HG03139 (cell line): ENCODE measurements around the gene TEX51.

Experiments used
- ATAC-seq: cut with Tn5 transposase; IDR thresholded peaks from one replicate; pipeline ENCODE4 v1.9.1; 2021; ENCODE audit not compliant: unreplicated experiment

TEX51 gene

GRCh38 chr2:126911111-126911796, 12.6 kb downstream of the TEX51 start:
- no peak for ATAC-seq

DNA sequence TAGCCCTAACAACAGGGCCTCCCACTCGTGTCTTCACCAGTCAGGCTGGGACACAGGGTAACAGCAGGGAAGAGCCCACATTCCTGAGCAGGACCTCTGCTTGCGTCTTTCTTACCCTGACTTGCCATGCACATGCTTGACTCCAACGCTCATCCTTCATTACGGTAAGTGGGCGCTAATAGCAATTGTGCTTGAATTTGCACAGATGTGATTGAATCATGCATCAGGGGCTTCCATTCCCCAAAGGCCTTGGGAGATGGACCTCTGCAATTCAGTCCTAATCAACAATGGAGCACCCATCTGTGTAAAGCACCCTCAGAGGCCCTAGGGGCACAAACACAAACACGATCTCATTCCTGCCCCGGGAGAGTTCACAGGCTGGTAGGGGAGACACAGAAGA, 13.5 kb downstream of the TEX51 start:
- no peak for ATAC-seq

DNA sequence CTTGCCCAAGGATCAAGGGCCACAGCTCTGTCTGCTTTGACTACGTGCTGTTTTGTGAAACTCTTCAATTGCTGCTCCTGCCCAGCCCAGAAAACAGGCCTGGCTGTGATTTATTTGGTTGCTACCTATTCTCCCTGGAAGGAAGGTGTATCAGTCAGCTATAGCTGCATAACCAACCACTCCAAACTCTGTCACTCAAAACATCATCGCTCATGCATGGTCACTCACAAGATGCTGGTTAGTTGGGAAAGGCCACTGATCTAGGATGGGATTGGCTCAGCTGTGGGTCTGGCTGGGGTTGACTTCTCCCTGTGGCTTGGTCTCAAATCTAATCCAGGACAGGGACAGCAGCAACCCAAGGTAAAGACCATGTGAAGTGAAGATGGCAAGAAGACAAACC, 14.6 kb downstream of the TEX51 start:
- ATAC-seq, result no peak

- no peak for ATAC-seq
Observed at GRCh38 chr2:126913881-126914615, 15.4 kb downstream of the TEX51 start.

- ATAC-seq, result no peak
Observed at GRCh38 chr2:126914811-126915500, 16.3 kb downstream of the TEX51 start.

- no peak for ATAC-seq
Observed at GRCh38 chr2:126915903-126916302, 17.2 kb downstream of the TEX51 start.

- no peak for ATAC-seq
Observed at GRCh38 chr2:126916744-126917143, 18.1 kb downstream of the TEX51 start.

GRCh38 chr2:126921066-126921465, 22.4 kb downstream of the TEX51 start:
- ATAC-seq, result no peak

GRCh38 chr2:126930970-126931590, 32.4 kb downstream of the TEX51 start:
- ATAC-seq, result no peak

- no peak for ATAC-seq
Observed at GRCh38 chr2:126932529-126932928, 33.8 kb downstream of the TEX51 start.

- ATAC-seq, result no peak
Observed at GRCh38 chr2:126932966-126933710, 34.4 kb downstream of the TEX51 start.

DNA sequence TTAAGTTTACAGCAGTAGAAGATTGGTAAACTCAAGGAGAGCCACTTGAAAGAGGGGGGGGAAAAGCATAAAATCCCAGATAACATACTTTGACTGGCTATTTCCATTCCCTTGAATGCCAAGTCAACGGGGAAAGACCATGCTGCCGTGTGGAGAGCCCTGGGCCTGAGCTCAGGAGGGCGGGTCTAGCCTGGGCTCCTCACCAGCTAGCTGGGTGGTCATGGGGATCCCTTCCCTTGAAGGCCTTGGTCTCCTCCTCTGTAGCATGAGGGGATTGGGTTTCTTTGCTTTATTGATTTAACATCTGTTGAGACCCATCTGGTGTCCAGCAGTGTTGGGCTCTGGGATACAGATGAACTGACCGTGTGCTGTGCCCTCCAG, 35.0 kb downstream of the TEX51 start:
- ATAC-seq, result no peak

DNA sequence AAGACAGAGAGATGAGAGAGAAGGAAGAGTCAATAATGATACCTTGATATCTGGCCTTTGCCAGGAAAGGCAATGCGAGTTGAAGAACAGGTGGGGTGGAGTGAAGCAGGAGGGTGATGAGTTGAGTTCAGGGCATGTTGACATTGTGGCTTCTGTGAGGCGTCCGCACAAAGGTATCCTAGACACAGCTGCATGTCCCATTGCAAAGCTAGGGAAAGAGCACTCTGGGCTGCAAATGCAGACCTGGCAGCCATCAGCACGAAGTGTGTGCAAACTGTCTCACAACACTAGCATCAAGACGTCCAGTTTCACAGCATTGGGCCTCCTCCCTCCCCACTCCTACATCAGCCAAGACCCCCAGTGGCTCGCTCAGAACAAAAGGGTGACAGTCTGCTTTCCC, 36.1 kb downstream of the TEX51 start:
- ATAC-seq, result no peak

DNA sequence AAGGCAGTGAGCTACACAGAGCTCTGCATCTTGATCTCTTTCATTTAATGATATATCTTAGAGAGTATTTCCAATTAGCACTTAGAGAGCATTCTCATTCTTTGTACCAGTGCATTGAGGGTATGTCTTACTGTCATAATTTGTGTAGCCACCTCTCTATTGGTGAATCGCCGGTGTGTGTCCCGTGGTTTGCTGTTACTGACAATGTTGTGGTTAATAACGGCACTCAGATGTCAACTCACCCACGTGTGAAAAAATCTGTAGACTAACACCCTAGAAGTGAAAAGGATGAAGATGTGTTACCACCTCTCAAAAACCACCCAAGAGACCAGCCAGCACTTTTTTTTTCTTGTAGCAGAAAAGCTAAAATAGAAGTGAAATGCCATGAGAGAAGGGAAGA, 37.1 kb downstream of the TEX51 start:
- no peak for ATAC-seq

- no peak for ATAC-seq
Observed at GRCh38 chr2:126936219-126936723, 37.6 kb downstream of the TEX51 start.

DNA sequence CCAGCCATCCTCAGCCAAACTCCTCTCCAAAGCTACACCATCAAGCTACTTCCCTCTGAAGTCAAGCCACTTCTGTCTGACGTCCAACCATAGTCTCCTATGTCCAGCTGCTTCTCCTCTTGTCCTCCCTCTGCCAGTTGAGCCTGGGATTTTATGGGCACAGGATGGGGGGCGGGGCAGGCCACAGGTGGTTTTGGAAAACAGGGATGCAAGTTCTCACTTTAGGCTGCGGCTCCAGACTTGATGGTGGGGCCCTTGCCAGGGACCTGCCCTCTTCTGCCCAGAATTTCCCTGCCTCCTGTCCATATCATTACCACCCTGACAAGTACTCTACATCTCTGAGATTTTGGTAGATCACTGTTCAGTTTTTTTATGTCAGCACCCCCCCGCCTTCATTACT, 41.6 kb downstream of the TEX51 start:
- ATAC-seq, result no peak

GRCh38 chr2:126942427-126943203, 43.9 kb downstream of the TEX51 start:
- ATAC-seq, result no peak

- no peak for ATAC-seq
Observed at GRCh38 chr2:126943612-126944348, 45.1 kb downstream of the TEX51 start.

DNA sequence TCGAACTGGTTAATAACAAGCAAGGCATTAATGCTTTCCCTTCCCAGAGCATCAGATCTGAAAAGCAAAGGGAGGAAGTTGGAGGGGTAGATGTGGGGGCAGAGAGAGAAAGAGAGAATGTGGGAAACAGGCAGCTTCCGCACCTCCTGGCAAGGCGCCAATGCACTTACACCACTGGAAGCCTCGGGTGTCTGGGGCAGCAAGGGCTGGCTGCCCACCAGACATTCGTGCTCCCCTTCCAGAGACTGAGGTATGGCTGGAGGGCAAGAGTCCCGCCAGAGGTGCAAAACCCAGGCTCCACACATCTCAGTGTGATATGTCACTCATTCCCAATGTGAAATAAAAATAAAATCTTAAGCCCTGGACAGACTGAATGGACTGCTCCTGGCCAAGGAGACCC, 46.4 kb downstream of the TEX51 start:
- ATAC-seq, result no peak
